Measurements from ENCODE around the gene GPR17. TPM values are rescaled to one million over a fixed set of nuclear protein-coding genes. Genes with fewer than 3 reads are reported as not detected.

The GPR17 gene
- total and polyA plus RNA-seq, 4 experiments from 2014 or later = not detected

GRCh38 chr2:127627740-127628571 lies 18.0 kb upstream of the GPR17 start:
- POLR2A ChIA-PET (ENCODE audit: partially characterized antibody) = no interaction called here
- H3K4me3 Mint-ChIP-seq = peak overlapping the region in 1 of 8 donors; percentile 52
- Histone ChIP-seq H3K27ac (ENCODE audit: low read depth, low read length) (no peak overlapping the region), H3K4me1 (ENCODE audit: insufficient read depth, low read length) (no peaks in the 10 kb centered on the region), H3K27me3 (ENCODE audit: insufficient read depth, low read length) (no peaks in the 10 kb centered on the region), H3K4me3 (ENCODE audit: low read length in 2 of 2) (no peak overlapping the region), H3K9me3 (ENCODE audit: control insufficient read depth in 1 of 2, low read length in 2 of 2) (no peaks in the 10 kb centered on the region), H3K36me3 (ENCODE audit: insufficient read depth, low read length) (no peaks in the 10 kb centered on the region)
- CTCF ChIA-PET (ENCODE audit: partially characterized antibody) = no interaction called here
- no peak overlapping the region for H3K27ac Mint-ChIP-seq
- peaks cover 0 to 3% (median 0%) of the 10 kb centered on the region in 4 donors for H3K4me1 Mint-ChIP-seq
- H3K36me3 Mint-ChIP-seq = no peaks in the 10 kb centered on the region
- H3K9me3 Mint-ChIP-seq = peaks cover 0 to 2% (median 0%) of the 10 kb centered on the region in 8 donors
- intact Hi-C loops (cut with micrococcal nuclease) = no loop called here
- peaks cover 0 to 4% of the 10 kb centered on the region in 2 donors for H3K27me3 Mint-ChIP-seq
- no peak for DNase-seq

GRCh38 chr2:127628767-127629614 lies 17.0 kb upstream of the GPR17 start:
- Histone ChIP-seq H3K36me3 (ENCODE audit: insufficient read depth, low read length) (no peaks in the 10 kb centered on the region), H3K4me3 (ENCODE audit: low read length in 2 of 2) (no peak overlapping the region), H3K27me3 (ENCODE audit: insufficient read depth, low read length) (no peaks in the 10 kb centered on the region), H3K27ac (ENCODE audit: low read depth, low read length) (no peak overlapping the region), H3K4me1 (ENCODE audit: insufficient read depth, low read length) (peaks cover 5% of the 10 kb centered on the region), H3K9me3 (ENCODE audit: control insufficient read depth in 1 of 2, low read length in 2 of 2) (no peaks in the 10 kb centered on the region)
- Mint-ChIP-seq H3K27ac (no peak overlapping the region), H3K36me3 (no peaks in the 10 kb centered on the region), H3K27me3 (no peaks in the 10 kb centered on the region), H3K4me3 (no peak overlapping the region), H3K4me1 (peaks cover 0 to 10% (median 0%) of the 10 kb centered on the region in 4 donors), H3K9me3 (no peaks in the 10 kb centered on the region)
- POLR2A ChIA-PET (ENCODE audit: partially characterized antibody) = no interaction called here
- no peak for DNase-seq
- intact Hi-C loops (cut with micrococcal nuclease) = no loop called here
- CTCF ChIA-PET (ENCODE audit: partially characterized antibody) = no interaction called here

- no peaks in the 10 kb centered on the region for H3K9me3 Mint-ChIP-seq
- no peaks in the 10 kb centered on the region for H3K36me3 Mint-ChIP-seq
- Histone ChIP-seq H3K4me3 (ENCODE audit: low read length in 2 of 2) (no peak overlapping the region), H3K36me3 (ENCODE audit: insufficient read depth, low read length) (no peaks in the 10 kb centered on the region), H3K27me3 (ENCODE audit: insufficient read depth, low read length) (no peaks in the 10 kb centered on the region), H3K27ac (ENCODE audit: low read depth, low read length) (no peak overlapping the region), H3K9me3 (ENCODE audit: control insufficient read depth in 1 of 2, low read length in 2 of 2) (no peaks in the 10 kb centered on the region), H3K4me1 (ENCODE audit: insufficient read depth, low read length) (peaks cover 5% of the 10 kb centered on the region)
- H3K4me1 Mint-ChIP-seq = peaks cover 0 to 10% (median under 1%) of the 10 kb centered on the region in 4 donors
- intact Hi-C loops (cut with micrococcal nuclease) = no loop called here
- ChIA-PET CTCF (ENCODE audit: partially characterized antibody) (no interaction called here), POLR2A (ENCODE audit: partially characterized antibody) (no interaction called here)
- no peak overlapping the region for H3K27ac Mint-ChIP-seq
- DNase-seq = no peak
- no peak overlapping the region for H3K4me3 Mint-ChIP-seq
- H3K27me3 Mint-ChIP-seq = no peaks in the 10 kb centered on the region
Observed at GRCh38 chr2:127629637-127630036, 16.3 kb upstream of the GPR17 start.

GRCh38 chr2:127630096-127630863 lies 15.7 kb upstream of the GPR17 start:
- H3K27me3 Mint-ChIP-seq = no peaks in the 10 kb centered on the region
- POLR2A ChIA-PET (ENCODE audit: partially characterized antibody) = no interaction called here
- no peak overlapping the region for H3K4me3 Mint-ChIP-seq
- no peaks in the 10 kb centered on the region for H3K36me3 Mint-ChIP-seq
- CTCF ChIA-PET (ENCODE audit: partially characterized antibody) = interaction anchor here (1.8 kb wide), 1 partner anchor 39 kb away, joined by 3 read pairs; no protein-coding TSS in a partner anchor
- Histone ChIP-seq H3K27ac (ENCODE audit: low read depth, low read length) (no peak overlapping the region), H3K4me3 (ENCODE audit: low read length in 2 of 2) (no peak overlapping the region), H3K4me1 (ENCODE audit: insufficient read depth, low read length) (peaks cover 5% of the 10 kb centered on the region), H3K27me3 (ENCODE audit: insufficient read depth, low read length) (no peaks in the 10 kb centered on the region), H3K9me3 (ENCODE audit: control insufficient read depth in 1 of 2, low read length in 2 of 2) (no peaks in the 10 kb centered on the region), H3K36me3 (ENCODE audit: insufficient read depth, low read length) (no peaks in the 10 kb centered on the region)
- intact Hi-C loops (cut with micrococcal nuclease) = no loop called here
- H3K4me1 Mint-ChIP-seq = peaks cover 0 to 10% (median 4%) of the 10 kb centered on the region in 4 donors
- H3K27ac Mint-ChIP-seq = peak overlapping the region in 1 of 7 donors; percentile 52
- no peak for DNase-seq
- H3K9me3 Mint-ChIP-seq = no peaks in the 10 kb centered on the region

- Histone ChIP-seq H3K9me3 (ENCODE audit: control insufficient read depth in 1 of 2, low read length in 2 of 2) (no peaks in the 10 kb centered on the region), H3K36me3 (ENCODE audit: insufficient read depth, low read length) (no peaks in the 10 kb centered on the region), H3K27ac (ENCODE audit: low read depth, low read length) (no peak overlapping the region), H3K27me3 (ENCODE audit: insufficient read depth, low read length) (no peaks in the 10 kb centered on the region), H3K4me3 (ENCODE audit: low read length in 2 of 2) (no peak overlapping the region), H3K4me1 (ENCODE audit: insufficient read depth, low read length) (peaks cover 10% of the 10 kb centered on the region)
- H3K9me3 Mint-ChIP-seq = no peaks in the 10 kb centered on the region
- H3K4me3 Mint-ChIP-seq = no peak overlapping the region
- intact Hi-C loops (cut with micrococcal nuclease) = no loop called here
- ChIA-PET CTCF (ENCODE audit: partially characterized antibody) (interaction anchor here (1.8 kb wide), 1 partner anchor 40 kb away, joined by 3 read pairs; no protein-coding TSS in a partner anchor), POLR2A (ENCODE audit: partially characterized antibody) (no interaction called here)
- H3K27ac Mint-ChIP-seq = no peak overlapping the region
- H3K4me1 Mint-ChIP-seq = peaks cover 0 to 15% (median 6%) of the 10 kb centered on the region in 4 donors
- no peaks in the 10 kb centered on the region for H3K27me3 Mint-ChIP-seq
- no peaks in the 10 kb centered on the region for H3K36me3 Mint-ChIP-seq
- DNase-seq = no peak
Observed at GRCh38 chr2:127630864-127631540, 15.0 kb upstream of the GPR17 start.

GRCh38 chr2:127631541-127631996 lies 14.4 kb upstream of the GPR17 start:
- Mint-ChIP-seq H3K9me3 (no peaks in the 10 kb centered on the region), H3K27me3 (no peaks in the 10 kb centered on the region), H3K36me3 (no peaks in the 10 kb centered on the region), H3K4me1 (peaks cover 0 to 21% (median 7%) of the 10 kb centered on the region in 4 donors), H3K4me3 (no peak overlapping the region), H3K27ac (no peak overlapping the region)
- Histone ChIP-seq H3K27ac (ENCODE audit: low read depth, low read length) (no peak overlapping the region), H3K36me3 (ENCODE audit: insufficient read depth, low read length) (no peaks in the 10 kb centered on the region), H3K4me3 (ENCODE audit: low read length in 2 of 2) (no peak overlapping the region), H3K4me1 (ENCODE audit: insufficient read depth, low read length) (peaks cover 16% of the 10 kb centered on the region), H3K27me3 (ENCODE audit: insufficient read depth, low read length) (no peaks in the 10 kb centered on the region), H3K9me3 (ENCODE audit: control insufficient read depth in 1 of 2, low read length in 2 of 2) (no peaks in the 10 kb centered on the region)
- ChIA-PET POLR2A (ENCODE audit: partially characterized antibody) (no interaction called here), CTCF (ENCODE audit: partially characterized antibody) (interaction anchor here (0.6 to 1.8 kb wide), 2 partner anchors 18 to 40 kb away, joined by 3 read pairs; no protein-coding TSS in a partner anchor)
- intact Hi-C loops (cut with micrococcal nuclease) = no loop called here
- no peak for DNase-seq

Data from CD4-positive, alpha-beta memory T cell (primary cell).